Trophoblast cell (in vitro differentiated cells and primary cell): Measurements from ENCODE around the gene ASB13.

Experiments
- DNase-seq, 2 donors: peaks; one replicate each; pipeline ENCODE4 v3.0.0-alpha.2; 2016
- H2AFZ ChIP-seq: 2 replicates; pipeline ENCODE4 v1.6.1; 2013; ENCODE audit warnings: low read length, moderate library complexity, mild to moderate bottlenecking; ENCODE audit not compliant: insufficient read depth, poor library complexity
- H2AK5ac ChIP-seq: 2 replicates; pipeline ENCODE4 v1.6.1; 2013; ENCODE audit warnings: mild to moderate bottlenecking, low read length
- H2BK120ac ChIP-seq: 2 replicates; pipeline ENCODE4 v1.6.1; 2013; ENCODE audit warnings: low read length, mild to moderate bottlenecking, moderate library complexity; ENCODE audit not compliant: insufficient read depth, poor library complexity
- H2BK12ac ChIP-seq: 2 replicates; pipeline ENCODE4 v1.6.1; 2013; ENCODE audit warnings: mild to moderate bottlenecking, low read length, moderate library complexity
- H2BK5ac ChIP-seq: 2 replicates; pipeline ENCODE4 v1.6.1; 2013; ENCODE audit warnings: low read length, low read depth, moderate library complexity, mild to moderate bottlenecking; ENCODE audit not compliant: poor library complexity
- H3K14ac ChIP-seq: 2 replicates; pipeline ENCODE4 v1.6.1; 2013; ENCODE audit warnings: mild to moderate bottlenecking, low read length
- H3K18ac ChIP-seq: 2 replicates; pipeline ENCODE4 v1.6.1; 2013; ENCODE audit warnings: mild to moderate bottlenecking, low read length
- H3K23ac ChIP-seq: 2 replicates; pipeline ENCODE4 v1.6.1; 2013; ENCODE audit warnings: low read length
- H3K27ac ChIP-seq: 2 replicates; pipeline ENCODE4 v1.5.1; 2013; ENCODE audit warnings: low read depth, mild to moderate bottlenecking, inconsistent platforms, low read length, moderate library complexity
- H3K27me3 ChIP-seq: 2 replicates; pipeline ENCODE4 v1.6.1; 2013; ENCODE audit warnings: inconsistent platforms, mild to moderate bottlenecking, low read length, moderate library complexity; ENCODE audit not compliant: insufficient read depth
- H3K36me3 ChIP-seq, 2 experiments: 1 replicate in 1 of 2; 2 replicates in 1 of 2; pipeline ENCODE4 v1.6.1; 2013; ENCODE audit warnings: low read length in 2 of 2, mild to moderate bottlenecking in 2 of 2, moderate library complexity in 1 of 2; ENCODE audit not compliant: insufficient read depth in 2 of 2, control insufficient read depth in 1 of 2
- H3K4ac ChIP-seq: 2 replicates; pipeline ENCODE4 v1.6.1; 2013; ENCODE audit warnings: low read depth, mild to moderate bottlenecking, low read length, moderate library complexity
- H3K4me1 ChIP-seq, 2 experiments: 1 replicate in 1 of 2; 2 replicates in 1 of 2; pipeline ENCODE4 v1.6.1; 2013; ENCODE audit warnings: low read length in 2 of 2, mild to moderate bottlenecking in 2 of 2, moderate library complexity in 1 of 2; ENCODE audit not compliant: insufficient read depth in 2 of 2, control insufficient read depth in 1 of 2
- H3K4me2 ChIP-seq: 2 replicates; pipeline ENCODE4 v1.6.1; 2013; ENCODE audit warnings: inconsistent platforms, mild to moderate bottlenecking, low read length, moderate library complexity
- H3K4me3 ChIP-seq: 2 replicates; pipeline ENCODE4 v1.5.1; 2013; ENCODE audit warnings: mild to moderate bottlenecking, low read depth, low read length, inconsistent platforms
- H3K79me1 ChIP-seq: one replicate; pipeline ENCODE4 v1.6.1; 2013; ENCODE audit warnings: low read length
- H3K79me2 ChIP-seq: 2 replicates; pipeline ENCODE4 v1.6.1; 2013; ENCODE audit warnings: low read length, mild to moderate bottlenecking; ENCODE audit not compliant: control insufficient read depth, insufficient read depth, poor library complexity
- H3K9ac ChIP-seq: 2 replicates; pipeline ENCODE4 v1.6.1; 2013; ENCODE audit warnings: mild to moderate bottlenecking, low read length
- H3K9me3 ChIP-seq: 2 replicates; pipeline ENCODE4 v1.6.1; 2013; ENCODE audit warnings: low read depth, mild to moderate bottlenecking, control low read depth, inconsistent platforms, low read length; ENCODE audit not compliant: insufficient read depth
- H4K12ac ChIP-seq: 2 replicates; pipeline ENCODE4 v1.6.1; 2013; ENCODE audit warnings: low read depth, mild to moderate bottlenecking, low read length, moderate library complexity
- H4K8ac ChIP-seq: 2 replicates; pipeline ENCODE4 v1.6.1; 2013; ENCODE audit warnings: low read depth, mild to moderate bottlenecking, low read length, moderate library complexity
- H4K91ac ChIP-seq: one replicate; pipeline ENCODE4 v1.6.1; 2013; ENCODE audit warnings: low read depth, mild to moderate bottlenecking, low read length, moderate library complexity
- WGBS: extraction: QIAGEN DNeasy Blood & Tissue Kit; methylation state at CpG from one replicate; pipeline ENCODE4 v1.1.7; 2013; ENCODE audit warnings: missing lambda C conversion rate; ENCODE audit not compliant: insufficient read length, insufficient coverage; ENCODE audit errors: extremely low coverage; 5-methylcytosine and 5-hydroxymethylcytosine counted together

ASB13 gene

GRCh38 chr10:5620966-5621365 lies 45.4 kb downstream of the ASB13 start:
- no peak overlapping the region for H3K23ac ChIP-seq
- no peak overlapping the region for H3K4me2 ChIP-seq
- H4K8ac ChIP-seq: peak overlapping the region; percentile 61
- H3K9me3 ChIP-seq: no peaks in the 10 kb centered on the region
- H3K4ac ChIP-seq: no peak overlapping the region
- H2BK12ac ChIP-seq: peak overlapping the region; percentile 94
- peak overlapping the region; percentile 89 for H4K91ac ChIP-seq
- no peaks in the 10 kb centered on the region for H3K36me3 ChIP-seq
- H3K79me1 ChIP-seq: peaks cover 43% of the 10 kb centered on the region
- H3K4me3 ChIP-seq: no peak overlapping the region
- peak overlapping the region; percentile 62 for H3K14ac ChIP-seq
- peaks cover 21 to 23% of the 10 kb centered on the region in 2 experiments for H3K4me1 ChIP-seq
- no peaks in the 10 kb centered on the region for H3K27me3 ChIP-seq
- H2AFZ ChIP-seq: no peak overlapping the region
- H2BK120ac ChIP-seq: peak overlapping the region; percentile 37
- no peak overlapping the region for H4K12ac ChIP-seq
- peak overlapping the region; percentile 14 for H3K18ac ChIP-seq
- no peak overlapping the region for H3K9ac ChIP-seq
- H3K79me2 ChIP-seq: peaks cover 2% of the 10 kb centered on the region
- no peak for DNase-seq
- peak overlapping the region; percentile 56 for H2BK5ac ChIP-seq
- no peak overlapping the region for H3K27ac ChIP-seq
- peak overlapping the region; percentile 85 for H2AK5ac ChIP-seq
- WGBS: no CpG with 5 or more reads among the region's 16 CpGs

GRCh38 chr10:5620223-5620721 lies 46.1 kb downstream of the ASB13 start:
- H3K27ac ChIP-seq: no peak overlapping the region
- peak overlapping the region; percentile 95 for H2AK5ac ChIP-seq
- H3K27me3 ChIP-seq: no peaks in the 10 kb centered on the region
- peak overlapping the region; percentile 28 for H2BK5ac ChIP-seq
- H3K9ac ChIP-seq: no peak overlapping the region
- no peak overlapping the region for H3K4me3 ChIP-seq
- peak overlapping the region; percentile 89 for H4K91ac ChIP-seq
- H2BK120ac ChIP-seq: peak overlapping the region; percentile 65
- peaks cover 2% of the 10 kb centered on the region for H3K79me2 ChIP-seq
- H4K8ac ChIP-seq: peak overlapping the region; percentile 21
- peak overlapping the region; percentile 19 for H3K18ac ChIP-seq
- WGBS: no CpG with 5 or more reads among the region's 11 CpGs
- H3K9me3 ChIP-seq: no peaks in the 10 kb centered on the region
- H3K23ac ChIP-seq: no peak overlapping the region
- DNase-seq: no peak
- peaks cover 48% of the 10 kb centered on the region for H3K79me1 ChIP-seq
- no peak overlapping the region for H4K12ac ChIP-seq
- H3K14ac ChIP-seq: peak overlapping the region; percentile 65
- peaks cover 21 to 23% of the 10 kb centered on the region in 2 experiments for H3K4me1 ChIP-seq
- H2BK12ac ChIP-seq: peak overlapping the region; percentile 63
- peak overlapping the region; percentile 12 for H3K4ac ChIP-seq
- no peaks in the 10 kb centered on the region for H3K36me3 ChIP-seq
- no peak overlapping the region for H3K4me2 ChIP-seq
- peak overlapping the region; percentile 1 for H2AFZ ChIP-seq

GRCh38 chr10:5619362-5620211 lies 46.8 kb downstream of the ASB13 start:
- no peaks in the 10 kb centered on the region for H3K27me3 ChIP-seq
- H3K9ac ChIP-seq: no peak overlapping the region
- no peak overlapping the region for H4K12ac ChIP-seq
- peak overlapping the region; percentile 33 for H3K14ac ChIP-seq
- no peaks in the 10 kb centered on the region for H3K36me3 ChIP-seq
- H3K9me3 ChIP-seq: no peaks in the 10 kb centered on the region
- peak overlapping the region; percentile 28 for H2BK5ac ChIP-seq
- WGBS: no CpG with 5 or more reads among the region's 16 CpGs
- H3K23ac ChIP-seq: no peak overlapping the region
- no peak overlapping the region for H3K4me3 ChIP-seq
- H3K79me2 ChIP-seq: peaks cover 2% of the 10 kb centered on the region
- peak overlapping the region; percentile 89 for H4K91ac ChIP-seq
- peak overlapping the region; percentile 65 for H2BK120ac ChIP-seq
- peaks cover 21 to 23% of the 10 kb centered on the region in 2 experiments for H3K4me1 ChIP-seq
- H2BK12ac ChIP-seq: peak overlapping the region; percentile 63
- no peak overlapping the region for H2AFZ ChIP-seq
- DNase-seq: no peak
- H2AK5ac ChIP-seq: peak overlapping the region; percentile 77
- H3K4me2 ChIP-seq: no peak overlapping the region
- peaks cover 49% of the 10 kb centered on the region for H3K79me1 ChIP-seq
- peak overlapping the region; percentile 7 for H3K27ac ChIP-seq
- peak overlapping the region; percentile 40 for H4K8ac ChIP-seq
- H3K18ac ChIP-seq: peak overlapping the region; percentile 19
- peak overlapping the region; percentile 21 for H3K4ac ChIP-seq

GRCh38 chr10:5618829-5619228 lies 47.6 kb downstream of the ASB13 start:
- no peak for DNase-seq

More at GRCh38 chr10:5618829-5619228, 47.6 kb downstream of the ASB13 start:
- no peak overlapping the region for H3K23ac ChIP-seq
- peak overlapping the region; percentile 41 for H3K18ac ChIP-seq
- H3K27me3 ChIP-seq: no peaks in the 10 kb centered on the region
- no peak overlapping the region for H3K4me3 ChIP-seq
- H2AFZ ChIP-seq: no peak overlapping the region
- H3K79me1 ChIP-seq: peaks cover 49% of the 10 kb centered on the region
- peaks cover 21 to 29% of the 10 kb centered on the region in 2 experiments for H3K4me1 ChIP-seq
- peak overlapping the region; percentile 89 for H4K91ac ChIP-seq
- peak overlapping the region; percentile 65 for H2BK120ac ChIP-seq
- peak overlapping the region; percentile 27 for H2BK5ac ChIP-seq
- no peak overlapping the region for H3K4ac ChIP-seq
- peak overlapping the region; percentile 89 for H2AK5ac ChIP-seq
- H3K36me3 ChIP-seq: no peaks in the 10 kb centered on the region
- peak overlapping the region; percentile 63 for H2BK12ac ChIP-seq
- peak overlapping the region; percentile 8 for H4K8ac ChIP-seq
- peak overlapping the region; percentile 6 for H3K27ac ChIP-seq
- H3K4me2 ChIP-seq: no peak overlapping the region
- H3K9me3 ChIP-seq: no peaks in the 10 kb centered on the region
- H4K12ac ChIP-seq: no peak overlapping the region
- peak overlapping the region; percentile 10 for H3K14ac ChIP-seq
- peaks cover 2% of the 10 kb centered on the region for H3K79me2 ChIP-seq
- no CpG with 5 or more reads among the region's 12 CpGs for whole genome bisulfite sequencing
- H3K9ac ChIP-seq: no peak overlapping the region
